CD4-positive, alpha-beta T cell treated with Interleukin-6 for 4 hours (primary cell): ENCODE results near the gene GSE1.

ENCODE experiments used
- DNase-seq: peaks from one replicate; pipeline ENCODE4 v3.0.0-alpha.2; 2020; ENCODE audit warnings: mixed read lengths

GSE1 gene

GRCh38 chr16:85686912-85687591, 73.9 kb downstream of the GSE1 start:
- DNase-seq = no peak

GRCh38 chr16:85687651-85688471, 74.7 kb downstream of the GSE1 start:
- DNase-seq = no peak

GRCh38 chr16:85688586-85689284, 75.6 kb downstream of the GSE1 start, which contains the start of gene GINS2:
GINS2 (minus strand) TSS chr16:85688954; CDS start chr16:85688898, 56 bp downstream.
- DNase-seq = peak; percentile 93

- no peak for DNase-seq
Observed at GRCh38 chr16:85689285-85689949, 76.3 kb downstream of the GSE1 start.

- no peak for DNase-seq
Observed at GRCh38 chr16:85689950-85690320, 76.8 kb downstream of the GSE1 start.

GRCh38 chr16:85690469-85691064, 77.4 kb downstream of the GSE1 start:
- no peak for DNase-seq

GRCh38 chr16:85695196-85696128, 82.3 kb downstream of the GSE1 start:
- no peak for DNase-seq

GRCh38 chr16:85696781-85697180, 83.7 kb downstream of the GSE1 start:
- no peak for DNase-seq

GRCh38 chr16:85697431-85697830, 84.3 kb downstream of the GSE1 start:
- no peak for DNase-seq

- DNase-seq = no peak
Observed at GRCh38 chr16:85698459-85698891, 85.4 kb downstream of the GSE1 start.

- DNase-seq = no peak
Observed at GRCh38 chr16:85698935-85699558, 85.9 kb downstream of the GSE1 start.

- no peak for DNase-seq
Observed at GRCh38 chr16:85699628-85700027, 86.5 kb downstream of the GSE1 start.

- DNase-seq = no peak
Observed at GRCh38 chr16:85704011-85704410, 90.9 kb downstream of the GSE1 start.

GRCh38 chr16:85704900-85705846, 92.1 kb downstream of the GSE1 start:
- no peak for DNase-seq

GRCh38 chr16:85706449-85707034, 93.4 kb downstream of the GSE1 start:
- DNase-seq = no peak

- DNase-seq = no peak
Observed at GRCh38 chr16:85707528-85708095, 94.5 kb downstream of the GSE1 start.

GRCh38 chr16:85708338-85708737, 95.2 kb downstream of the GSE1 start:
- no peak for DNase-seq

- DNase-seq = no peak
Observed at GRCh38 chr16:85709766-85710585, 96.9 kb downstream of the GSE1 start.
